Endothelial cell of umbilical vein (primary cell): ENCODE results near the gene ARF1. TPM values are rescaled to one million over a fixed set of nuclear protein-coding genes. Genes with fewer than 3 reads are reported as not detected.

Source experiments
- BruUV-seq: library from RNA; stranded (reverse); fragments of 400-500 nt; replicated peaks from 2 replicates; lab custom pipeline; 2021; lab: Mats Ljungman, UMichigan
- CTCF ChIA-PET: fragments of 300-600, 350-600 bp; sonication (Branson Sonifier 250); formaldehyde crosslinking; loops from one replicate; lab custom pipeline; 2021; ENCODE audit warnings: antibody characterized with exemption, inconsistent platforms; lab: Charles Lee
- POLR2A ChIA-PET: fragments of 300-600, 350-600 bp; sonication (Branson Sonifier 250); formaldehyde crosslinking; loops from one replicate; lab custom pipeline; 2021; ENCODE audit warnings: antibody characterized with exemption, inconsistent platforms; lab: Charles Lee
- DNase-seq: peaks from one replicate; pipeline ENCODE4 v3.0.0-alpha.2; 2011; ENCODE audit warnings: low read depth, low spot score
- FAIRE-seq: peaks from 2 replicates; lab custom pipeline; 2011; peaks lifted over from hg19 to GRCh38; lab: Jason Lieb, UNC
- H2AFZ ChIP-seq: 2 replicates; pipeline ENCODE4 v1.6.0; 2012; ENCODE audit warnings: low read depth, low read length, control low read depth, inconsistent platforms
- H3K27ac ChIP-seq: 2 replicates; pipeline ENCODE4 v1.5.1; 2011; ENCODE audit warnings: low read depth, mild to moderate bottlenecking, control low read depth, low read length, moderate library complexity; ENCODE audit not compliant: insufficient read depth
- H3K27me3 ChIP-seq, 2 experiments: 2 replicates each; pipeline versions ENCODE4 v1.6.0 to v1.6.1; 2011; ENCODE audit warnings: low read length in 2 of 2, mixed read lengths in 1 of 2; ENCODE audit not compliant: control insufficient read depth in 2 of 2, insufficient read depth in 2 of 2
- H3K36me3 ChIP-seq, 2 experiments: 2 replicates in 1 of 2; 3 replicates in 1 of 2; pipeline ENCODE4 v1.5.1; 2011; ENCODE audit warnings: low read length in 2 of 2, mild to moderate bottlenecking in 1 of 2, moderate library complexity in 1 of 2; ENCODE audit not compliant: control insufficient read depth in 2 of 2, insufficient read depth in 2 of 2; ENCODE audit errors: extremely low read depth in 1 of 2
- H3K4me1 ChIP-seq: 3 replicates; pipeline ENCODE4 v1.5.1; 2011; ENCODE audit warnings: mild to moderate bottlenecking, low read length; ENCODE audit not compliant: control insufficient read depth, insufficient read depth; ENCODE audit errors: extremely low read depth
- H3K4me2 ChIP-seq: 2 replicates; pipeline ENCODE4 v1.6.1; 2011; ENCODE audit warnings: low read length, control low read depth, mixed read lengths; ENCODE audit not compliant: insufficient read depth
- H3K4me3 ChIP-seq, 3 experiments: fragments of 200-600 bp in 1 of 3; sonication (generic), shearing (Covaris generic) in 1 of 3; replicated peaks in 1 of 3; 2 replicates each; pipeline ENCODE4 v1.5.1; 2011 to 2016; ENCODE audit warnings: control low read depth in 3 of 3, low read length in 3 of 3, mild to moderate bottlenecking in 2 of 3, inconsistent platforms in 1 of 3, low read depth in 1 of 3, moderate library complexity in 1 of 3; ENCODE audit not compliant: insufficient read depth in 1 of 3
- H3K79me2 ChIP-seq: 2 replicates; pipeline ENCODE4 v1.6.0; 2012; ENCODE audit warnings: low read length, inconsistent platforms; ENCODE audit not compliant: control insufficient read depth, insufficient read depth
- H3K9ac ChIP-seq: replicated peaks from 2 replicates; pipeline ENCODE3; 2011; ENCODE audit warnings: low read length, control low read depth; ENCODE audit not compliant: insufficient read depth; ENCODE audit errors: extremely low read depth
- H3K9me1 ChIP-seq: replicated peaks from 3 replicates; pipeline ENCODE4 v1.6.0; 2011; ENCODE audit warnings: mild to moderate bottlenecking, low read length; ENCODE audit not compliant: control insufficient read depth, insufficient read depth; ENCODE audit errors: extremely low read depth
- H3K9me3 ChIP-seq: replicated peaks from 2 replicates; pipeline ENCODE4 v1.5.1; 2012; ENCODE audit warnings: low read length, inconsistent platforms; ENCODE audit not compliant: control insufficient read depth, insufficient read depth
- H4K20me1 ChIP-seq: replicated peaks from 2 replicates; pipeline ENCODE3; 2011; ENCODE audit warnings: mild to moderate bottlenecking, low read length; ENCODE audit not compliant: control insufficient read depth, insufficient read depth; ENCODE audit errors: extremely low read depth
- EZH2 ChIP-seq: IDR thresholded peaks from 2 replicates; pipeline ENCODE4 v1.6.1; 2012; ENCODE audit warnings: borderline replicate concordance, low read depth, mild to moderate bottlenecking, moderate library complexity, low read length, inconsistent platforms; ENCODE audit not compliant: severe bottlenecking
- FOS ChIP-seq: IDR thresholded peaks from 2 replicates; pipeline ENCODE4 v1.6.1; 2011; ENCODE audit warnings: mild to moderate bottlenecking, low read length, moderate library complexity, borderline replicate concordance; ENCODE audit not compliant: insufficient read depth
- GATA2 ChIP-seq: IDR thresholded peaks from 2 replicates; pipeline ENCODE4 v1.7.0; 2011; ENCODE audit warnings: low read depth, mild to moderate bottlenecking, moderate library complexity, mixed read lengths, low read length; ENCODE audit not compliant: insufficient read length, insufficient read depth
- JUN ChIP-seq: IDR thresholded peaks from 2 replicates; pipeline ENCODE4 v1.6.1; 2011; ENCODE audit warnings: borderline replicate concordance, low read depth; ENCODE audit not compliant: insufficient read length, insufficient read depth
- MYC ChIP-seq: IDR thresholded peaks from one replicate; pipeline ENCODE4 v1.6.1; 2011; ENCODE audit warnings: mild to moderate bottlenecking, low read depth, low read length
- POLR2A ChIP-seq: IDR thresholded peaks from 2 replicates; pipeline ENCODE4 v1.6.1; 2012; ENCODE audit warnings: low read depth, mild to moderate bottlenecking, control low read depth, low read length
- POLR2AphosphoS5 ChIP-seq: IDR thresholded peaks from 2 replicates; pipeline ENCODE4 v1.6.1; 2012; ENCODE audit warnings: low read depth, mild to moderate bottlenecking, control low read depth, low read length, moderate library complexity; ENCODE audit not compliant: insufficient read depth
- dilution Hi-C: fragments of 300-500 bp; cut with MboI; formaldehyde crosslinking; loops from one replicate; pipeline ENCODE4 v1.15.0; 2019; ENCODE audit warnings: low sequenced_read_pairs; ENCODE audit not compliant: extremely low pct_ligation_motif_present
- intact Hi-C: fragments of 100-400 bp; cut with micrococcal nuclease; formaldehyde crosslinking; loops from one replicate; pipeline ENCODE4 v1.10.0; 2022
- polyA plus RNA-seq, 4 experiments: library from polyadenylated mRNA; depleted of rRNA in 3 of 4; stranded (reverse) in 3 of 4; unstranded in 1 of 4; fragments of >200 nt; gene quantifications; 2 replicates each; pipeline versions ENCODE4 v1.2.1 to v1.2.3, GENCODE V29; 2011 to 2012; ENCODE audit warnings: missing spikeins in 1 of 4
- total RNA-seq: library from RNA; stranded (reverse); gene quantifications from 2 replicates; pipeline ENCODE4 v1.2.3, GENCODE V29; 2021
- TF ChIP-seq, protein P1 (sequence below), 2 donors: IDR thresholded peaks; 1 replicate in 1 of 2; 2 replicates in 1 of 2; pipeline ENCODE4 v1.5.1; 2011; ENCODE audit warnings: low read length in 2 of 2, mild to moderate bottlenecking in 2 of 2, moderate library complexity in 2 of 2, control low read depth in 1 of 2, inconsistent platforms in 1 of 2, low read depth in 1 of 2; ENCODE audit not compliant: insufficient read depth in 1 of 2; ENCODE audit errors: extremely low read depth in 1 of 2
- TF ChIP-seq, protein P2 (sequence below): IDR thresholded peaks from 2 replicates; pipeline ENCODE4 v1.6.1; 2011; ENCODE audit not compliant: insufficient read depth, insufficient read length

The ARF1 gene
- total and polyA plus RNA-seq, 2 donors (not counting 3 experiments of a cell fraction or from before 2014, with no cell fraction given), result 499 to 844 TPM

DNA sequence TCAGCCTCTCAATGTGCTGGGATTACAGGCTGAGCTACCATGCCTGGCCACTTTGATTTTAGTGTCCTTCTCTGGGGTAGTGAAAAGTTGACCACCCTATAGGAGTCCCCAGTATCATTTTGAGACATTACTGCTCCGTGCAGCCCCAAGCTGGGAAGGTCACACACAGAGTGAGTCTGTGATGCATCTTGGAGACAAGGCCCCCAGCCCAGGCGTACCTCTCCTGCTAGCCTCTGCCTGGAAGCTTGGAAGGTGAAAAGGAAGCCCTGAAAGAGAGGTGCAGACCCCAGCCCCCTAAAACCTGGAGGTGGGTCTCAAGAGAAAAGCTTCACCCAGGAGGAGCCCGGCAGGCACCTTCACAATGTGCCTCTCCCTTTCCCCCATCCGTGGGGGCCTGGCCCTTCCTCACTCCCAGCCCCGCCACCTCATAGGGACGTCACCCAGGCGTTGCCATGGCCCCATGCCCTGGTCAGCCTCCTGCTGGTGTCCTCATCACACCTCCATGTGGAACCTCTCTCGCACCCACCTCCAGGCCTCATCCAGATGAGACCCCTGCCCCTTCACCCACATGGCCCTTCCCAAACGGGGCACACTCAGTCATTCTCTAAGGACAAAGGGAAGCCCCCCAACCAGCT lies 5.6 kb upstream of the ARF1 start:
- ChIA-PET POLR2A (interaction anchor here (0.6 kb wide), 1 partner anchor 78 kb away, joined by 3 read pairs; no protein-coding TSS in a partner anchor), CTCF (interaction anchor here (2.5 kb wide), 1 partner anchor 78 kb away, joined by 15 read pairs; no protein-coding TSS in a partner anchor)
- no peak overlapping the region for H3K27ac ChIP-seq
- H3K9me3 ChIP-seq, result no peaks in the 10 kb centered on the region
- H3K9me1 ChIP-seq, result no peaks in the 10 kb centered on the region
- no TSS peak for BruUV-seq
- no peak for FAIRE-seq
- H3K79me2 ChIP-seq, result peaks cover 9% of the 10 kb centered on the region
- TF ChIP-seq GATA2, result no peak
- TF ChIP-seq MYC, result no peak
- TF ChIP-seq JUN, result no peak
- no peak for TF ChIP-seq EZH2
- TF ChIP-seq, protein P1, sequence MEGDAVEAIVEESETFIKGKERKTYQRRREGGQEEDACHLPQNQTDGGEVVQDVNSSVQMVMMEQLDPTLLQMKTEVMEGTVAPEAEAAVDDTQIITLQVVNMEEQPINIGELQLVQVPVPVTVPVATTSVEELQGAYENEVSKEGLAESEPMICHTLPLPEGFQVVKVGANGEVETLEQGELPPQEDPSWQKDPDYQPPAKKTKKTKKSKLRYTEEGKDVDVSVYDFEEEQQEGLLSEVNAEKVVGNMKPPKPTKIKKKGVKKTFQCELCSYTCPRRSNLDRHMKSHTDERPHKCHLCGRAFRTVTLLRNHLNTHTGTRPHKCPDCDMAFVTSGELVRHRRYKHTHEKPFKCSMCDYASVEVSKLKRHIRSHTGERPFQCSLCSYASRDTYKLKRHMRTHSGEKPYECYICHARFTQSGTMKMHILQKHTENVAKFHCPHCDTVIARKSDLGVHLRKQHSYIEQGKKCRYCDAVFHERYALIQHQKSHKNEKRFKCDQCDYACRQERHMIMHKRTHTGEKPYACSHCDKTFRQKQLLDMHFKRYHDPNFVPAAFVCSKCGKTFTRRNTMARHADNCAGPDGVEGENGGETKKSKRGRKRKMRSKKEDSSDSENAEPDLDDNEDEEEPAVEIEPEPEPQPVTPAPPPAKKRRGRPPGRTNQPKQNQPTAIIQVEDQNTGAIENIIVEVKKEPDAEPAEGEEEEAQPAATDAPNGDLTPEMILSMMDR (IDR thresholded peaks at IDR 0.05; ENCODE audit: extremely low read depth in 1 of 2, insufficient read depth in 1 of 2, low read depth in 1 of 2, low read length in 2 of 2), result no peak
- no peak for TF ChIP-seq POLR2A
- TF ChIP-seq, protein P2, sequence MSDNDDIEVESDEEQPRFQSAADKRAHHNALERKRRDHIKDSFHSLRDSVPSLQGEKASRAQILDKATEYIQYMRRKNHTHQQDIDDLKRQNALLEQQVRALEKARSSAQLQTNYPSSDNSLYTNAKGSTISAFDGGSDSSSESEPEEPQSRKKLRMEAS, result no peak
- TF ChIP-seq FOS, result no peak
- TF ChIP-seq POLR2AphosphoS5, result no peak
- H3K9ac ChIP-seq, result no peak overlapping the region
- H3K4me3 ChIP-seq, result no peak overlapping the region
- H2AFZ ChIP-seq, result no peak overlapping the region
- no peaks in the 10 kb centered on the region for H4K20me1 ChIP-seq
- H3K27me3 ChIP-seq, result no peaks in the 10 kb centered on the region
- no peak overlapping the region for H3K4me2 ChIP-seq
- dilution Hi-C loops (no loop called here), intact Hi-C loops (no loop called here)
- no peak for DNase-seq
- H3K4me1 ChIP-seq, result peaks cover 7% of the 10 kb centered on the region
- H3K36me3 ChIP-seq, result no peaks in the 10 kb centered on the region
